HG03571 (cell line): Measurements from ENCODE around the gene SPHK2.
A peak's percentile ranks its signal among the peaks of the same experiment; 100 is the strongest.

Source experiments
- ATAC-seq: cut with Tn5 transposase; IDR thresholded peaks from one replicate; pipeline ENCODE4 v1.9.1; 2021; ENCODE audit not compliant: unreplicated experiment

Gene SPHK2

DNA sequence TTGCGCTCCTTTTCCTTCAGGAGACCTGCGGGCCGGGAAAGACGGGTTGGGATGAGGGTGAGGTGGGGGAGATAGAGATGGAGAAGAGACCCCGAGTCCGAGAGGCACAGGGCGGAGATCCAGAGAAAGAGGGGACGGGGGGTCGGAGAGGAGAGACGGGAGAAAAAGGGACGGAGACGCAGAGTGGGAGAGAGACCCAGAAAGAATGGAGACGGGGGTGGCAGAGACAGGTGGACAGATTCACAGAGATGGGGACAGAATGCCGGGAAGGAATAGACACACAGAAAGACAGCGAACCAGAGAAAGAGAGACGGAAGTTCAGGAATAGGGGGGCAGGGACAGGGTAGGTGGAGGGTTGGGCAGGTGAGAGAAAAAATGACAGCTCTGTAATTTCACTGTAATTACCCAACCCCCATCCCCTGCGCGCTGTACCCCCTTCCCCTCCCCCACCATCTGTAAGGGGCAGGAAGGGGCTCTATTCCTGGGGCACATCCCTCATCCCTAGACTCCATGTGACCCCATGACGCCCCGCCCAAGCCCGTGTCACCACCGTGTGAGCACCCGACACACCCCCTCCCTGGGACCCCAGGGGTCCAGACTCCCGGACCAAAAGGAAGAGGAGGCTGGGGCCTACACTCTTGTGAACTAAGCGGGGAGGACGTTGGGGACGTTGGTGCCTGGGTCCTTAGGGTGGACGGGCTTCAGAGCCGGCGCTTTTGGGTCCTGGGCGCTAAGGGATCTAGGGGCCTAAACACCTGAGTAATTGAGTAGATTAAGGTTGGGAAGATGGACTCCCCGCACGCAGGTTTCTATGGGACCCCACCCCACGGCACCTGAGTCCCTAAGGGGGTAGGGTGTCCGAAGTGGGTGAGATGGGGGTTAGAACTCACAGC is 16.9 kb downstream of the SPHK2 start:
- no peak for ATAC-seq

DNA sequence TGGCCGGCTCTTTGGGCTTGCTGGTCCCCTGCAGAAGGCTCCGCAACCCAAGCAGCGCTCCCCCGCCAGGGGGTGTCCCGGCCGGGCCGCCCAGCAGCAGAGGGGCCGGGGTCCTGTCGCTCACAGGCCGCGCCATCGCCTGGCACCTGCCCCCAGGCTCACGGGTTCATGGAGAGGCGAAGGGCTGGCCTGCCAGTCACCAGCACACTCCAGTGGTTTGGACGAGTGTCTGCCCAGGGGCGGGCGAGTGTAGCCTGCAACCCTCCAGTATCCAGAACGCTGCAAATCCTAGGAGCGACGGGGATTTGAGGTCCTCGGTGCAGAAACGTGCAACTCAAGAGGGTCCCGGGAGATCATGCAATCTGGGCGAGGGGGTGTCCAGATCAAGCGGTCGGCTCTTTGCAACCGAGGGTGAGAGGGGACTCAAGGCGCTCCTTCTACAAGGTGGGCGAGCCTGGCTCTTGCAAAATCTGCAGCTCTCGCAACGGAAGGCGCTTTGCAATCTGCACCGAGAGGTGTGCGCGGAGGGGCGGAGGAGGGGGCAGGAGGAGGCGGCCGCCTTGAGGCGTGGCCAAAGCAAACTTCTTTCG is 17.6 kb downstream of the SPHK2 start, which contains the start of gene DBP:
Gene DBP (minus strand): TSS at position 521 of the 590 bp plus-strand sequence. CDS start 385 bp downstream, at position 136.
- no peak for ATAC-seq

DNA sequence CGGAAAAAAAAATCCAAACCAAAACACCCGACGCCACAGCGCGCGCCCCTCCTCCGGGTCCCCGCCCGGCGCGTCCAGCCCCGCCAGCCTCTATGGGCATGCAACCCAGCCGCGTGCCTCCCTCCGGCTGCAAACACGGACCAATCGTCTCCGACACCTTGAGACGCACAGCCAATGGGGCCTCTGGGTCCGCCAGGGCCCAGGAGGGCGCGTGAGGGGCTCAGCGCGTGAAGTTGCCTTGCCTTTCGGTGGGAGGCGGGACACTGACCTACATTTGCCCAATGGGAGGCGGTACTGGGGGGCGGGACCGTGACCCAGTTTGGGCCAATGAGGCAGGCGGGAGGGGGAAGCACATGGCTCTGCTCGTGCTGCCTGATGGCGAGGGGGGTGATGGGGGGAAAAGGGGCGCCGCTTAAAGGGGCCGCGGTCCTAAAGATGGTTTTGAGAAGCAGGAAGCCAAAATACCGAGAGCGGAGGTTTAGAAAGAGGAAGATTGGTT is 18.2 kb downstream of the SPHK2 start:
- peak; percentile 64 for ATAC-seq

DNA sequence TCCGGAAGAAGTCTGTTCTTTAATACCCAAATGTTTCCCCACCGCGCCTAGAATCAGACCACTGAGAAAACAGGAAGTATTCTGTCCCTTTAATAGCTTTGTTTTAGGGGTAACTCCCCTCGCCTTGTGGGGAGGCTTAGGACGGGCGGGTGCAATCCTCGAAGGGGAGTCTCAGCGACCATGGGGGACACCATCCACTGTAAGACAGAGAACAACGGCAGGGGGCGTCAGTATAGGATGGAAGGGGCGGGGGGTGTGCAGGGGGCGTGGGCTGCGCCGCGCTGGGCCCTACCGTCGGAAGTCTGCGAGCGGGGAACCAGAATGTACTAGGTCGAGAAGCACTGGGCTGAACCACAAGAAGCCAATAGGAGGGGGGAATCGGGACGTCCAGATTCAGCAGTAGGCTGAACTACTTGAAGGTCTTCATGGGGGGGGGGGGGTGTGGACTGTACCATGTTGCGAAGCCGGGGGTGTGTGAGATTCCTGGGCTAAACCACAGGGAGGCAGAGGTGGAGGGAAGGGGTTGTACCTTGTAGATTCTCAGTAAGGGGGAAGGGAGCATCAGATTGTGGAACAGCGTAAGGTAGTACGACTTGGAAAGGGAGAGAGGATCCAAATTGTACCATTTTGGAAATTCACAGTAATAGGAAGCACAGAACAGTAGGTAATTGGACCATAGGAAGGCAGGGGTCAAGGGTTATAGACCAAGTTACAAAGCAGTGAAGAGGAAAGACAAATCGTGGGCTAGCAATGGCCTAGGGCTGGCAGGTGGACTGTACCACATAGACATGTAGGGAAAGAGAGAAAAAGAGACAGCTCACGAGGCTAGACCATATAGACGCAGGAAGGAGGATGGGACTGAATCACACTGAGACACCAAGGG is 18.9 kb downstream of the SPHK2 start:
- peak; percentile 8 for ATAC-seq

DNA sequence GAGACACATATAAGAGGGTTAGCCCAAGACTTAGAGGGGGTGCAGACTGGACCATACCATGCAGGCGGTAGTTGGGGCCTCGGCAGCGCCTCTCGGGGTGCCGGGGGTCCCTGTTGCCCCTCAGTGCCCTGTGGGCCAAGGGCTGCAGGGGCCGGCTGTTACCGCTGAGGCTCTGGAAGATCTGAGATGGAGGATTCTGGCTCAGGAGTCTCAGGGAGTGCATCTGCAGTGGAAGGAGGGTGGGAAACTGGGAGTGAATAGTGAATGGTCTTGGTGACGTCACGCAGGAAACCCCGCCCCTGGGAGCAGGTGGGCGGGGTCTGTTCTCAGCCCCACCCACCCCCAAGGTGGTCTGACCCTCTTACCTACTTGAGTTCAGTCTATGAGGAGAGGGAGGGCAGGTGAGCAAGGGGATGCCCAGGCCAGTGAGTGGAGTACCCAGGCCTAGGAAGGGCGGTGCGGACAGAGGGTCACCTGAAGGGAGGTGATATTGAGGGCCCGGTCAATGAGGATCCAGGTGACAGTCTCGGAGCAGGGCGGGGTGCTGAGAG is 19.6 kb downstream of the SPHK2 start:
- no peak for ATAC-seq

DNA sequence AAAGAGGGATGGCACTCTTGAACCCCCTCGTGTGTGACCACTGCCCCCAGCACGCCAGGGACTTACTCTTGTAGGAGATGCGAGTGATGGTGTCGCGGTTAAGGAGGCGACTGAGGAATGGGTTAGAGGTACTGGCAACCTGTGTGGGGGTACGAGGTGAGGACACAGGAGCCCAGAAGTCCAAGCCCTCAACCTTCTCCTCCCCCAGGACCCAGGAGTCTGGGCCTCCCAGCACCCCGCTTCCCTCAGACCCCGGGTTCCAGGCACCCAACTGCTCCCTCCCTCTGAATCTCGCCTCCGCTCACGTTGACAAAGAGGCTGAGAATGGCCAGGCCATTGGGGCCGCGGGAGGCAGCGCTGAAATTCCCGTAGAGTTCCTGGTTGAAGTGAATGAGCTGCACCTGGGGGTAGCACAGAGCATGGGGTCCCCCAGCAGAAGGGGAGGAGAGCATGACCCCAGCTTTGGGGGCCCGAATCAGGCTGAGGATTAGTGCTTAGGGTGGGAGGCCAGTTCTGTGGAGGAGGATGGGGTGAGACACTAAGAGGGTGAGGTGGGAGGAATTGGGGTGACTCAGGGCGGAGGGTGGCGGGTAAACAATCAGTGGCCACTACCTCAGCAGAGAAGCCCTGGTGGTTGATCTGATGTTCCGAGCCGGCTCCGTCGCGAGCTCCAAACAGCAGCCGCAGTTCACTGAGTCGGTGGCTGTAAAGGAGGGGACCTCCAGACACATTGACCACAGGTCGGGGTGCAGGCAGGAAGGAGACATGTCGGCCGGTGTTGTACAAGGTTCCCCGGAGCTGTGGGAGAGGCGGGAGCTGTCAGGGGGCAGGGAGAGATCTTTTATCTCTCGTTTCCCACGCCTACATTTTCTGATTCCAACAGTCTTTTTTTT is 20.4 kb downstream of the SPHK2 start:
- no peak for ATAC-seq

DNA sequence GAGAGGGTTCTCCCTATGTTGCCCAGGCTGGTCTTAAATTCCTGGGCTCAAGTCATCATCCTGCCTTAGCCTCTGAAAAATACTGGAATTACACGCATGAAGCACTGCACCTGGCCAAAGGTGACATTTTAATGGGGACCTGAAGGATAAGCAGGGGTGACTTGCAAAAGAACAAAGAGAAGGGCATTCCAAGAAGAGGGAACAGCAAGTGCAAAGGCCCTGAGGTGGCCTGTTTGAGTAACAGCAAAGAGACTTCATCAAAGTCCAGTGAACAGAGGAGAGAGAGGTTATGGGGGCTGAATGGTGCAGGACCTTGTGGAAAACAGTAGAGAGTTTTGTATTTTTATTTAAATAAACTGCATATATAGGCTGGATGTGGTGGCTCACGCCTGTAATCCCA is 22.5 kb downstream of the SPHK2 start:
- no peak for ATAC-seq

DNA sequence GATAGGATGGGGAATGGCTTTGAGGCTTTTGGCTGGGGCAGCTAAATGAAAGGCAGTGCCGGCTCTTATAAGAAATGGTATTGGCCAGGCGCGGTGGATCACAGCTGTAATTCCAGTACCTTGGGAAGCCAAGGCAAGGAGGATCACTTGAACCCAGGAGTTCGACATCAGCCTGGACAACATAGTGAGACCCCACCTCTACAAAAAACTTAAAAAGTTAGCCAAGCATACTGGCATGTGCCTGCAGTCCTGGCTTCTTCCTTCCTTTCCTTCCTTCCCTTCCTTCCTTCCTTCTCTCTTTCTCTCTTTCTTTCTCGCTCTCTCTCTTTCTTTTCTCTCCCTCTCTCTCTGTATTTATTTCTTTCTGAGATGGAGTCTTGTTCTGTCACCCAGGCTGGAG is 23.6 kb downstream of the SPHK2 start:
- no peak for ATAC-seq

DNA sequence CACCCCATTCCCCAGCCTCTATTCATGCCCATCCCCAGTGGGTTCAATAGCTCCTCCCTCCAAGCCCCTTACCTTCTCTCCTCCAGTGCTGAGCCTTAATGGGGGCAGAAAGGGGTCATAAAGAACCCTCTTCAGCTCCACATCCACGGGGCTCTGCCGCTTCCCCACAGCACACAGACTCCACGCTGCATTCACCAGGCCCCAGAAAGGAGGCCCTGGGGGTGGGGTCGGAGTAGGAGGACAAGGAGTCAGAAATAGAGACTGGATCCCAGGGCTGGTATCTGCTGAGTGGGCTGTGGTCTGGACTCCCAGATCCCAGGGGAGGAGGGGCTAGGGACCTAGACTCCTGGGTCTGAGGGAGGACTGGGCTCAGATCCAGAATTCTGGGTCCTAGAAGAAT is 25.0 kb downstream of the SPHK2 start:
- no peak for ATAC-seq

DNA sequence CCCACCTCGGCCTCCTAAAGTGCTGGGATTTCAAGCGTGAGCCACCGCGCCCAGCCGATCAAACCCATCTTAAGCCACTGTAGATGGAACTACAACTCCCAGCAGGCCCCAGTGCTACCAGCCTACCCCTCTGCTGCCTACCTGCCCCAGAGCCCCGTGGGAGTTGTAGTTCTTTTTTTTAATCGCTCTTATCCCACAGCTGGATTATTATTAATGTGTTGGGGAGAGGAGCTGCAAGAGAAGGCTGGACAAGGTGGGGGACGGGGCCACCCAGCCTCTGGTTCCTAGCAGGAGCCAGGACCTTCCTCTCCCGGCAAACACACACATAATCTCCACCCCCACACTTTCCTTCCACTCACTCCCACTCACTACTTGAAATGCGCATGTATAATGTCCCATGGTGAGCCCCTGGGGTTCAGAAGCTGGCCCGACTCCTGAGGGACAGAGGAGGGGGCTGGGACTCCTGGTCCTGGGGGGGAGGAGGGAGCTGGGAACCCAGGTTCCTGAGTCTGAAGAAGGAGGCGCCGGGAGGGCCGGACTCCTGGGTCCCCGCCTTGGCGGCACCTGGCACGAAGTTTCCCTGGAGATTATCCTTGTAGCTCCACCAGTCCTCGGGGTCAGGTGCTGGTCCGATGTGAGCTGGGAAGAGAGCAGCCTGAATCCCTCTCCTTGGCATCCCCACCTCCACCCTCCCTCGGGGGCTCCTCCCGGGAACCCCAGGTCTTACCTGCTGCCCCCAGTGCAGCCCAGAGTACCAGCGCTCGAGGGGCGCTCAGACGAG is 25.7 kb downstream of the SPHK2 start:
- no peak for ATAC-seq

DNA sequence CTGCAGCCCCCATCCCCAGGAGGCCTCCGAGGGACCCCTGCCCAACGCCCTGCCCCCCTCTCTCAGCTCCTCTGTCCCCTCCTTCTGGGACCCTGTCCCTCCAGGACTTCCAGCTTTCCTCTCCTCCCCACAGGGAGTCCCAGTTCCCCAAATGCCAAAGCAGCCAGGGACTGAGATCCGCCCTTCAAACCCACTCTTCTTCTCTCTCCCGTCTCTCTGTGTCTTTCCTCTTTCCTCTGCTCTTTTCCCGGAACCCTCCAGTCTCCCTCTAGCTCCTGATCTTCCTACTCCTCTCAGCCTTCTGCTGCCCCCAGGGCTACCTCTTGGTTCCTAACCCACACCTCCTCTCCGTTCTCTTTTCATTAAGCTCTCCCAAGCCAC is 26.3 kb downstream of the SPHK2 start:
- ATAC-seq: no peak

DNA sequence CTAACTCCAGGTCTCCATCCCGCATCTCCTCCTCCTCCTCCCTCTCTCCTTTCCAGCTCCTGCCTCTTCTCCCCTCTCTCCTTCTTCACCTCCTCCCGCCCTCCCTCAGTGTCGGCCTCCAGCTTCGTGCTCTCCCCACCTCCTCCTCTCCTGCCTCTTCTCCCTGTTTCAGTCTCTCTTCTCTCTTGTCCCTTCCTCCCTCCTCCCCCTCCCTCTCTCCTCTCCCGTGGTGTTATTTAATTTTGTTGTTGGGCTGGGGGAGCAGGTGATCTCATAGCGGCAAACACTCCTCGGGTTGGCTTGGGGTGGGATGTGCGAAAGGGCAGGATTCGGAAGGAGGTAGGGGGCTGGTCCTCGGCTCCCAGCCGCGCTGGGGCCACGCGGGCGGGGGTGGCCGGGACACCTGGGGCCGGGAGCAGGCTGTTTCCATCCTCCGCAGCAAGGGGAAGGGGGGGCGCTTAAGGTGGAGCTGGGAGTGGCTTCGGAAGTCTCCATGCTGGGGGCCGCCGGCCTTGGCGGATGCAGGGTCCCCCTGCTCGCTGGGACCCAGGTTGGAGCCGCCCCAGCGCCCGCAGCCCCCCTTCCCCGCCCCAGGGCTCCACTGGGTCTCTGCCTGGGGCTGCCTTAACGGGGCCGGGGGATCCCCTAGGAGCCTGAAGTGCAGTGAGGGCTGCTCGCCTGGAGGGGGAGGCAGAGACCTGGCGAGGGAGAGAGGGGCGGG is 26.9 kb downstream of the SPHK2 start, which contains the start of gene CA11:
Gene CA11 (minus strand): TSS at position 187 of the 721 bp plus-strand sequence. CDS start 555 bp downstream, outside the sequence.
- peak; percentile 75 for ATAC-seq

DNA sequence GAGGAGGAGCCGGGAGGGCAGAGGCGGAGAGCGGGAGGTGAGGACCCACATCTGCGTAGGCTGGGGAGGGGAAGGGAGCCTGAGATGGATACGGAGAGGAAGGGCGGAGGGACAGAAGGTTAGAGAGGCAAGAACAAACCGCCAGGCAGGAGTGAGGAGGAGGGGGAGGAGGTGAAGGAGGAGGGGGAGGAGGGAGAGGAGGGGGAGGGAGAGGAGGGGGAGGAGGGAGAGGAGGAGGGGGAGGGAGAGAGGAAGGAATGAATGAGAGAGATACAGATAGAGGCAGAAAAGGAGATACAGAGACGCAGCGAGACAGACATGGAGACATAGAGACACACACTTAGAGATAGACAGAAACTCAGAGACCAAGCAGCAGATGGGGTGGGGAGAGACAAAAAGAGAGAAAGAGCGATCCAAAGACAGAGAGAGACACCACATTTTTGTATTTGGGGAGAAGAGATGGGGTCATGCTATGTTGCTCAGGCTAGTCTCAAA is 27.5 kb downstream of the SPHK2 start:
- ATAC-seq: no peak

DNA sequence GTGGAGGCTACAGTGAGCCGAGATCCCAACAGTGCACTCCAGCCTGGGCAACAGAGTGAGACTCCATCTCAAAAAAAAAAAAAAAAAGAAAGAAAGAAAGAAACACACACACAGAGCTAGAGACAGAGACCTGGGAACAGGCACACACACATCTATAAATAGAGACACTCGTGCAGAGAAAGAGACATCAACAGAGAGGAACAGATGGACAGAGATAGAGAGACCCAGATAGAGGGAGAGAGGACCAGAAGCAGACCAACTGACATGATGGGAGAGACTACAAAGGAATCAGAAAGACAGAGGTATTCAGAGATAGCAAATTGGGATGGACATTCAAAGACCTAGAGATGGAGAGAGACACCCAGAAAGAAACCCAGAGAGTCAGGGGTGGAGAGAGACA is 28.8 kb downstream of the SPHK2 start:
- no peak for ATAC-seq

DNA sequence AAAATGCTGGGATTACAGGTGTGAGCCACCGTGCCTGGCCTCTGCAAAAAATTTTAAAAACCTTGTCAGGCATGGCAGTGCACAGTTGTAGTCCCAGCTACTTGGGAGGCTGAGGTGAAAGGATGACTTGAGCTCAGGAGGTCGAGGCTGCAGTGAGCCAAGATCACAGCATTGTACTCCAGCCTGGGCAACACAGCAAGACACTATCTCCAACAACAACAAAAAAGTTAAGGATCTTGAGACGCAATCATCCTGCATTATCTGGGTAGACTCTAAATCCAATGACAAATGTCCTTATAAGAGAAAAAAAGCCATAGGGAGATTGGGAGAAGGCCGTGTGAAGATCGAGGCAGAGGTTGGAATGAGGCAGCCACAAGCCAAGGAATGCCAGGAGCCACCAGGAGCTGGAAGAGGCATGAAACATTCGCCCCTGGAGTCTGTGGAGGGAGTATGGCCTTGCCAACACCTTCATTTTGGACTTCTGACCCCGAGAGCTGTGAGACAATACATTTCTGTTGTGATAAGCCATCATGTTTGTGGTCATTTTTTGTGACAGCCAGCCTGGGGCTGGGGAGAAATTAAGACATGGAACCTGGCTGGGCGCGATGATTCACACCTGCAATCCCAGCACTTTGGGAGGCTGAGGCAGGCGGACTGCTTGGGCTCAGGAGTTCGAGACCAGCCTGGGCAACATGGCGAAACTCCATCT is 31.8 kb downstream of the SPHK2 start:
- ATAC-seq: no peak

DNA sequence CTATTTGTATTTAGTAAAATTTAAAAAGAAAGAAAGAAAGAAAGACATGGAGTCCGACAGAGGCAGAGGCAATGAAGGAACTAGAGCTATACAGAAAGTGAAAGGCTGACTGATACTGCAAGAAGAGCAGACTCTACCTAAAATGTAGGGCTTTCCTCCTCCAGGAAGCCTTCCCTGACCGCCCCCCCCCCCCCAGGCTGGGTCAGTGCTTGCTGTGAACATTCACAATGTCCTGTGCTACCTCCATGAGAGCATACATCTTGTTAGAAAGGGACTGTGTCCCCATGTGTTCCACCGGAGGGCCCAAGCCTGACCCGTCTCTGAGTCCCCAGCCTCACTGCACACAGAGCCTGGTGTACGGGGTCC is 32.4 kb downstream of the SPHK2 start:
- no peak for ATAC-seq

DNA sequence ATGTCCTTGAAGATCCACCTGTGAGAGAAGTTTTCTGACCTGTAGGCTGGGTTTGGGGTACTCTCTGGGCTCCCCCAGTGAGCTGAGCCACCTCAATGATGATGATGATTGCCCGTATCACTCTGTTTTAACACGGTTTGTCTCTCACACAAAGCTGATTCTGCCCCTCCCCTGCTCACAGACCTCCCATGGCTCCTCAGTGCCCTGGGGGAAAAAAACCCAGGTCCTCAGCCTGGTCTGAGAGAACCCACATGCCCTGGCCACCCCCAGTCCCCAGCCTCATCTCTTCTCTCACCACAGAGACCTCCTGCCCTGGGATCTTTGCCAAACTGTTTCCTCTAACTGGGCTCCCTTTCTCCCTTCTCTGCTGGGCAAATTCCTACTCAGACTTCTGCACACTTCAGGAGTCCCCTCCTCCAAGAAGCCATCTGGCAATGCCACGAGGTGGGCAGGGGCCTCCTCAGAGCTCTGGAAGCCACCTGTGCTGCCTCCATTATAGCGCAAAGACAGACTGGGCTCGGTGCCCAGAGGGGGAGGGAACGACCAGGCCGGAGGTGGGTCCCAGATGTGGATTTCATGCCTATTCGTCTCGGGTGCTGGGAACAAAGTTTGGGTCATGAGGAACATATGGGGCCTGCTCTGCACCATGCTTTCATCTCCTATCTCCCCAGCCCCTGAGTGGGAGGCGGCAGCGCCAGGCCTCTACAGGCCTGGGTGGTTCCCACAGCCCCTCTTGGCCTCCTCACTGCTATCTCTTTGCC is 35.2 kb downstream of the SPHK2 start:
- ATAC-seq: no peak
